Osteoblast (primary cell): ENCODE data around the gene SLC2A8. TPM values are rescaled to one million over a fixed set of nuclear protein-coding genes. Genes with fewer than 3 reads are reported as not detected.

ENCODE experiments used
- DNase-seq: peaks from one replicate; pipeline ENCODE4 v3.0.0; 2011; ENCODE audit warnings: low spot score, mixed read lengths; ENCODE audit not compliant: insufficient read length; ENCODE audit errors: missing footprints
- H2AFZ ChIP-seq: 2 replicates; pipeline ENCODE4 v1.6.0; 2011; ENCODE audit warnings: mild to moderate bottlenecking, low read length
- H3K27ac ChIP-seq: 2 replicates; pipeline ENCODE4 v1.5.1; 2011; ENCODE audit warnings: mild to moderate bottlenecking, low read depth, low read length, moderate library complexity
- H3K27me3 ChIP-seq: 2 replicates; pipeline ENCODE4 v1.6.0; 2012; ENCODE audit warnings: mild to moderate bottlenecking, control low read depth, inconsistent platforms, low read length, moderate library complexity; ENCODE audit not compliant: insufficient read depth
- H3K36me3 ChIP-seq: 2 replicates; pipeline ENCODE4 v1.5.1; 2011; ENCODE audit warnings: mild to moderate bottlenecking, low read length, control low read depth, moderate library complexity; ENCODE audit not compliant: insufficient read depth
- H3K4me1 ChIP-seq: 2 replicates; pipeline ENCODE4 v1.5.1; 2011; ENCODE audit warnings: mild to moderate bottlenecking, low read length, control low read depth, moderate library complexity; ENCODE audit not compliant: insufficient read depth
- H3K4me2 ChIP-seq: 2 replicates; pipeline ENCODE4 v1.6.0; 2011; ENCODE audit warnings: mild to moderate bottlenecking, low read length; ENCODE audit not compliant: insufficient read depth
- H3K4me3 ChIP-seq: fragments of 200-600 bp; sonication (generic); 3 replicates; pipeline ENCODE4 v1.5.1; 2012; ENCODE audit warnings: mild to moderate bottlenecking, low read length, inconsistent platforms; ENCODE audit not compliant: insufficient read depth
- H3K79me2 ChIP-seq: 2 replicates; pipeline ENCODE4 v1.6.0; 2012; ENCODE audit warnings: mild to moderate bottlenecking, low read length, control low read depth, inconsistent platforms; ENCODE audit not compliant: insufficient read depth
- H3K9me3 ChIP-seq: 2 replicates; pipeline ENCODE4 v1.5.1; 2011; ENCODE audit warnings: low read depth, low read length, control low read depth
- H4K20me1 ChIP-seq: 2 replicates; pipeline ENCODE4 v1.6.0; 2012; ENCODE audit warnings: mild to moderate bottlenecking, low read length, control low read depth; ENCODE audit not compliant: insufficient read depth
- CTCF ChIP-seq: IDR thresholded peaks from 2 replicates; pipeline ENCODE4 v1.5.1; 2011; ENCODE audit warnings: mild to moderate bottlenecking, low read depth, low read length, moderate library complexity; ENCODE audit errors: extremely low read depth
- total RNA-seq: library from RNA; depleted of rRNA; stranded (reverse); fragments of >200 nt; gene quantifications from 2 replicates; pipeline ENCODE4 v1.2.3, GENCODE V29; 2012

SLC2A8 gene
- total RNA-seq, 1 donor: 5.4 TPM

GRCh38 chr9:127437497-127438264 is 40.7 kb downstream of the SLC2A8 start:
- peaks cover 84% of the 10 kb centered on the region for H3K36me3 ChIP-seq
- H3K4me2 ChIP-seq: no peak overlapping the region
- TF ChIP-seq CTCF: no peak
- H3K4me1 ChIP-seq: no peaks in the 10 kb centered on the region
- H4K20me1 ChIP-seq: peaks cover 5% of the 10 kb centered on the region
- H3K4me3 ChIP-seq: no peak overlapping the region
- no peaks in the 10 kb centered on the region for H3K9me3 ChIP-seq
- no peak overlapping the region for H3K27ac ChIP-seq
- no peaks in the 10 kb centered on the region for H3K27me3 ChIP-seq
- peaks cover 3% of the 10 kb centered on the region for H3K79me2 ChIP-seq
- no peak overlapping the region for H2AFZ ChIP-seq
- DNase-seq: peak; percentile 46

GRCh38 chr9:127438394-127438793 is 41.4 kb downstream of the SLC2A8 start:
- H3K27ac ChIP-seq: no peak overlapping the region
- H2AFZ ChIP-seq: no peak overlapping the region
- no peak for TF ChIP-seq CTCF
- DNase-seq: no peak
- H3K79me2 ChIP-seq: no peaks in the 10 kb centered on the region
- no peak overlapping the region for H3K4me2 ChIP-seq
- H3K27me3 ChIP-seq: no peaks in the 10 kb centered on the region
- H3K36me3 ChIP-seq: peaks cover 85% of the 10 kb centered on the region
- H3K4me1 ChIP-seq: no peaks in the 10 kb centered on the region
- no peaks in the 10 kb centered on the region for H3K9me3 ChIP-seq
- no peak overlapping the region for H3K4me3 ChIP-seq
- no peaks in the 10 kb centered on the region for H4K20me1 ChIP-seq

GRCh38 chr9:127444283-127444920 is 47.4 kb downstream of the SLC2A8 start:
- Histone ChIP-seq H3K4me2 (no peak overlapping the region), H3K36me3 (peaks cover 84% of the 10 kb centered on the region)
- no peak for TF ChIP-seq CTCF

More at GRCh38 chr9:127444283-127444920, 47.4 kb downstream of the SLC2A8 start:
- H3K9me3 ChIP-seq: peaks cover 14% of the 10 kb centered on the region
- H3K27me3 ChIP-seq: no peaks in the 10 kb centered on the region
- no peak overlapping the region for H2AFZ ChIP-seq
- peaks cover 14% of the 10 kb centered on the region for H3K79me2 ChIP-seq
- DNase-seq: peak; percentile 44
- no peak overlapping the region for H3K27ac ChIP-seq
- peaks cover 15% of the 10 kb centered on the region for H3K4me1 ChIP-seq
- no peak overlapping the region for H3K4me3 ChIP-seq
- H4K20me1 ChIP-seq: peaks cover 33% of the 10 kb centered on the region
